Testis (tissue), 2 donors: ENCODE data around the gene C9orf50.

ENCODE experiments used
- CTCF ChIP-seq, 3 experiments: fragments of 450-650 bp in 2 of 3; fragments of 200-600 bp in 1 of 3; sonication (generic) in 1 of 3; IDR thresholded peaks; one replicate each; pipeline ENCODE4 v1.5.1; 2016 to 2019; ENCODE audit warnings: antibody characterized with exemption in 3 of 3, mild to moderate bottlenecking in 2 of 3, moderate library complexity in 1 of 3
- POLR2A ChIP-seq: fragments of 450-650 bp; IDR thresholded peaks from one replicate; pipeline ENCODE4 v1.6.1; 2017; ENCODE audit warnings: antibody characterized with exemption, mild to moderate bottlenecking, moderate library complexity

- TF ChIP-seq POLR2A, result no peak
- no peak for TF ChIP-seq CTCF (IDR thresholded peaks at IDR 0.05)
These were observed 13.9 kb downstream of the C9orf50 start for GRCh38 chr9:129607027-129607387.
